Stimulated activated CD8-positive, alpha-beta memory T cell treated with anti-CD3 and anti-CD28 coated beads, Interleukin-12 subunit alpha, Interleukin-12 subunit beta, amount 100 ng/mL, for 24 hours (primary cell): ENCODE results near the gene UTP20.

Experiments used
- DNase-seq: peaks from one replicate; pipeline ENCODE4 v3.0.0-alpha.2; 2020; ENCODE audit errors: extremely low read depth

Gene UTP20

GRCh38 chr12:101280006-101280505, at the start of gene UTP20:
TSS of gene UTP20 (plus strand) at chr12:101280105. CDS start at chr12:101280283, 178 bp downstream.
- DNase-seq, result peak; percentile 82

- no peak for DNase-seq
Observed at GRCh38 chr12:101230547-101230946, 49.4 kb upstream of the UTP20 start.

GRCh38 chr12:101231636-101232035, 48.3 kb upstream of the UTP20 start:
- DNase-seq, result no peak

GRCh38 chr12:101235686-101236085, 44.2 kb upstream of the UTP20 start:
- DNase-seq, result no peak

- DNase-seq, result no peak
Observed at GRCh38 chr12:101238306-101238705, 41.6 kb upstream of the UTP20 start.

- no peak for DNase-seq
Observed at GRCh38 chr12:101238800-101239329, 41.0 kb upstream of the UTP20 start.

- DNase-seq, result no peak
Observed at GRCh38 chr12:101243074-101243473, 36.8 kb upstream of the UTP20 start.

GRCh38 chr12:101243616-101244015, 36.3 kb upstream of the UTP20 start:
- no peak for DNase-seq

GRCh38 chr12:101256266-101256665, 23.6 kb upstream of the UTP20 start:
- no peak for DNase-seq

- DNase-seq, result no peak
Observed at GRCh38 chr12:101257357-101257756, 22.5 kb upstream of the UTP20 start.

- no peak for DNase-seq
Observed at GRCh38 chr12:101267111-101267510, 12.8 kb upstream of the UTP20 start.

GRCh38 chr12:101276433-101276832, 3.5 kb upstream of the UTP20 start:
- no peak for DNase-seq

GRCh38 chr12:101277443-101277842, 2.5 kb upstream of the UTP20 start:
- no peak for DNase-seq

GRCh38 chr12:101287357-101287756, 7.5 kb downstream of the UTP20 start:
- no peak for DNase-seq

GRCh38 chr12:101297661-101298060, 17.8 kb downstream of the UTP20 start:
- no peak for DNase-seq

- DNase-seq, result no peak
Observed at GRCh38 chr12:101298426-101298825, 18.5 kb downstream of the UTP20 start.

- DNase-seq, result no peak
Observed at GRCh38 chr12:101299346-101299745, 19.4 kb downstream of the UTP20 start.

GRCh38 chr12:101299931-101300330, 20.0 kb downstream of the UTP20 start:
- no peak for DNase-seq

- DNase-seq, result no peak
Observed at GRCh38 chr12:101302741-101303140, 22.8 kb downstream of the UTP20 start.

- no peak for DNase-seq
Observed at GRCh38 chr12:101305226-101305779, 25.4 kb downstream of the UTP20 start.

GRCh38 chr12:101305794-101306193, 25.9 kb downstream of the UTP20 start:
- DNase-seq, result no peak

GRCh38 chr12:101322480-101322879, 42.6 kb downstream of the UTP20 start:
- DNase-seq, result no peak

GRCh38 chr12:101323255-101323654, 43.4 kb downstream of the UTP20 start:
- no peak for DNase-seq

- DNase-seq, result no peak
Observed at GRCh38 chr12:101325590-101325989, 45.7 kb downstream of the UTP20 start.
